Measurements from ENCODE around the gene NUAK2. TPM values are rescaled to one million over a fixed set of nuclear protein-coding genes. Genes with fewer than 3 reads are reported as not detected.

NUAK2 gene
- total and polyA plus RNA-seq, 2 donors (not counting 3 experiments of a cell fraction or from before 2014, with no cell fraction given), result 1.8 to 2.5 TPM

DNA sequence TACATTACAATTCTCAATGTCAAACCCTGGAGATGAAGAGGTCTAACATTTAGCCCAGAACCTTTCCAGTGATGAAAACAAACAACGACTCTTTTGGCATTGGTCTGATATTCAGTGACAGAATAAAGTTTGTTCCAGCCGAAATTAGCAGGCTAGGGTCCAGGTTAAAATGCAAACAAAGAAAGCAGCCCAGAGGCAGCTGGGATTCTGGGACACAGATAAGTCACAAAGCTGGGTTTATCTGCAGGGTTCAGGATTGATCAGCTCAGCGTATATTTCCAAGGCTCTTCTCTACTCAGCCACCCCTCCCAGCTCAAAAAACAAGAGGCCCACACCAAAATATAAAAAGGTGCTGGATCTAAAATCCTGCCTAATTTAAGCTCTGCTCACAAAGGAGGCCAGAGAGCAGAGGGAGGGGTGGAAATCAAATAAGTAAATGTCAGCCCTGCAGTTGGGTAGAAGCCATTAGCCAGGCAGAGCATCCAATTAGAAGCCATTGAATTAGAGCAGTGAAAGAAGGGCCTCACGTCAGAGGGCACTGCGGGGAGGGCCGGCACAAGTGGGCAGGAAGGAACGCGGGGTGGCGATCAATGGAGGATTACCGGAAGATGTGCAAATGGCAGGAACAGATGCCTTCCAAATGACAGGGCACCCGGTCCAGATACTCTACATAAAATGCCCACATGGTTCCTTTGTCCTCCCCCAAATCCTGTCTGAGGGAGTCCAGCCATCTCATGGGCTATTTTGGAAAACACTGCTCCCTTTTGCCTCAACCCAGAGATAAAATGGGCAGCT lies 38.4 kb upstream of the NUAK2 start:
- no peaks in the 10 kb centered on the region for H4K20me1 ChIP-seq (replicated peaks; ENCODE audit: control insufficient read depth, extremely low read depth, insufficient read depth, low read length)
- no peaks in the 10 kb centered on the region for H3K9me3 ChIP-seq (replicated peaks; ENCODE audit: control insufficient read depth, insufficient read depth, low read length)
- no TSS peak for BruUV-seq (replicated peaks)
- no peak overlapping the region for H3K9ac ChIP-seq (replicated peaks; ENCODE audit: extremely low read depth, insufficient read depth, low read length)
- intact Hi-C loops (cut with micrococcal nuclease) (no loop called here), dilution Hi-C loops (cut with MboI; ENCODE audit: extremely low pct_ligation_motif_present, low sequenced_read_pairs) (no loop called here)
- H3K79me2 ChIP-seq (ENCODE audit: control insufficient read depth, insufficient read depth, low read length), result no peaks in the 10 kb centered on the region
- H3K4me1 ChIP-seq (ENCODE audit: control insufficient read depth, extremely low read depth, insufficient read depth, low read length), result no peaks in the 10 kb centered on the region
- no peaks in the 10 kb centered on the region for H3K36me3 ChIP-seq (ENCODE audit: control insufficient read depth in 2 of 2, extremely low read depth in 1 of 2, insufficient read depth in 2 of 2, low read length in 2 of 2)
- H3K27ac ChIP-seq (ENCODE audit: insufficient read depth, low read depth, low read length), result no peak overlapping the region
- H3K4me3 ChIP-seq (replicated peaks in 1 of 3; ENCODE audit: insufficient read depth in 1 of 3, low read depth in 1 of 3, low read length in 3 of 3), result no peak overlapping the region
- POLR2A ChIA-PET, result no interaction called here
- no peak overlapping the region for H2AFZ ChIP-seq (ENCODE audit: low read depth, low read length)
- CTCF ChIA-PET, result interaction anchor here (1.2 kb wide), 1 partner anchor 10 kb away, joined by 3 read pairs; no protein-coding TSS in a partner anchor
- FAIRE-seq (no peak), DNase-seq (ENCODE audit: low read depth, low spot score) (no peak)
- H3K9me1 ChIP-seq (replicated peaks; ENCODE audit: control insufficient read depth, extremely low read depth, insufficient read depth, low read length), result no peaks in the 10 kb centered on the region
- H3K27me3 ChIP-seq (ENCODE audit: control insufficient read depth in 2 of 2, insufficient read depth in 2 of 2, low read length in 2 of 2), result peaks cover 27 to 34% of the 10 kb centered on the region in 2 experiments
- TF ChIP-seq POLR2A (IDR thresholded peaks at IDR 0.05; ENCODE audit: low read depth, low read length), result no peak
- TF ChIP-seq FOS (IDR thresholded peaks at IDR 0.05; ENCODE audit: borderline replicate concordance, insufficient read depth, low read length), result no peak
- TF ChIP-seq, protein P1, sequence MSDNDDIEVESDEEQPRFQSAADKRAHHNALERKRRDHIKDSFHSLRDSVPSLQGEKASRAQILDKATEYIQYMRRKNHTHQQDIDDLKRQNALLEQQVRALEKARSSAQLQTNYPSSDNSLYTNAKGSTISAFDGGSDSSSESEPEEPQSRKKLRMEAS (IDR thresholded peaks at IDR 0.05; ENCODE audit: insufficient read depth, insufficient read length), result no peak
- TF ChIP-seq MYC (IDR thresholded peaks at IDR 0.05; ENCODE audit: low read depth, low read length), result no peak
- no peak for TF ChIP-seq GATA2 (IDR thresholded peaks at IDR 0.05; ENCODE audit: insufficient read depth, insufficient read length, low read depth, low read length)
- TF ChIP-seq, protein P2, sequence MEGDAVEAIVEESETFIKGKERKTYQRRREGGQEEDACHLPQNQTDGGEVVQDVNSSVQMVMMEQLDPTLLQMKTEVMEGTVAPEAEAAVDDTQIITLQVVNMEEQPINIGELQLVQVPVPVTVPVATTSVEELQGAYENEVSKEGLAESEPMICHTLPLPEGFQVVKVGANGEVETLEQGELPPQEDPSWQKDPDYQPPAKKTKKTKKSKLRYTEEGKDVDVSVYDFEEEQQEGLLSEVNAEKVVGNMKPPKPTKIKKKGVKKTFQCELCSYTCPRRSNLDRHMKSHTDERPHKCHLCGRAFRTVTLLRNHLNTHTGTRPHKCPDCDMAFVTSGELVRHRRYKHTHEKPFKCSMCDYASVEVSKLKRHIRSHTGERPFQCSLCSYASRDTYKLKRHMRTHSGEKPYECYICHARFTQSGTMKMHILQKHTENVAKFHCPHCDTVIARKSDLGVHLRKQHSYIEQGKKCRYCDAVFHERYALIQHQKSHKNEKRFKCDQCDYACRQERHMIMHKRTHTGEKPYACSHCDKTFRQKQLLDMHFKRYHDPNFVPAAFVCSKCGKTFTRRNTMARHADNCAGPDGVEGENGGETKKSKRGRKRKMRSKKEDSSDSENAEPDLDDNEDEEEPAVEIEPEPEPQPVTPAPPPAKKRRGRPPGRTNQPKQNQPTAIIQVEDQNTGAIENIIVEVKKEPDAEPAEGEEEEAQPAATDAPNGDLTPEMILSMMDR (IDR thresholded peaks at IDR 0.05; ENCODE audit: extremely low read depth in 1 of 2, insufficient read depth in 1 of 2, low read depth in 1 of 2, low read length in 2 of 2), result no peak
- TF ChIP-seq JUN (IDR thresholded peaks at IDR 0.05; ENCODE audit: borderline replicate concordance, insufficient read depth, insufficient read length, low read depth), result no peak
- no peak for TF ChIP-seq POLR2AphosphoS5 (IDR thresholded peaks at IDR 0.05; ENCODE audit: insufficient read depth, low read depth, low read length)
- no peak for TF ChIP-seq EZH2 (IDR thresholded peaks at IDR 0.05; ENCODE audit: borderline replicate concordance, low read depth, low read length, severe bottlenecking)
- no peak overlapping the region for H3K4me2 ChIP-seq (ENCODE audit: insufficient read depth, low read length)
